Naive thymus-derived CD4-positive, alpha-beta T cell (primary cell): ENCODE results near the gene TRPM4. TPM values are rescaled to one million over a fixed set of nuclear protein-coding genes. Genes with fewer than 3 reads are reported as not detected.
"Not testable (repeated sequence)": the region's sequence is repeated elsewhere in the genome, so short reads cannot be mapped to it uniquely, and the experiment has no call there.

Experiments
- ATAC-seq: fragments of 150-1000 bp; cut with Tn5 transposase; 2 replicates; pipeline ENCODE4 v1.10.0; 2021; ENCODE audit warnings: mild to moderate bottlenecking, moderate library complexity
- CTCF ChIA-PET: fragments of 350-600 bp; sonication (Branson Sonifier 250); formaldehyde crosslinking; loops from one replicate; lab custom pipeline; 2021; ENCODE audit warnings: antibody characterized with exemption; lab: Charles Lee
- POLR2A ChIA-PET: fragments of 350-600 bp; sonication (Branson Sonifier 250); formaldehyde crosslinking; loops from one replicate; lab custom pipeline; 2021; ENCODE audit warnings: antibody characterized with exemption, inconsistent platforms; lab: Charles Lee
- DNase-seq, 9 donors: peaks; one replicate each; pipeline versions ENCODE4 v3.0.0 to v3.0.0-alpha.2; 2020 to 2022; ENCODE audit warnings: mixed read lengths in 1 of 9
- H3K27ac ChIP-seq: one replicate; pipeline ENCODE4 v1.7.0; 2013; ENCODE audit warnings: mild to moderate bottlenecking, low read depth, low read length, moderate library complexity
- H3K27me3 ChIP-seq, 2 donors: one replicate each; pipeline ENCODE4 v1.7.0; 2013; ENCODE audit warnings: low read length in 2 of 2, mild to moderate bottlenecking in 2 of 2, moderate library complexity in 2 of 2; ENCODE audit not compliant: control insufficient read depth in 2 of 2, insufficient read depth in 2 of 2
- H3K36me3 ChIP-seq, 3 experiments: 1 replicate in 2 of 3; 2 replicates in 1 of 3; pipeline ENCODE4 v1.7.0; 2013; ENCODE audit warnings: low read length in 3 of 3, mild to moderate bottlenecking in 3 of 3, moderate library complexity in 1 of 3; ENCODE audit not compliant: insufficient read depth in 3 of 3, control insufficient read depth in 2 of 3
- H3K4me1 ChIP-seq, 2 donors: one replicate each; pipeline ENCODE4 v1.7.0; 2013; ENCODE audit warnings: low read length in 2 of 2, mild to moderate bottlenecking in 2 of 2, moderate library complexity in 1 of 2; ENCODE audit not compliant: control insufficient read depth in 2 of 2, insufficient read depth in 2 of 2
- H3K4me3 ChIP-seq: 2 replicates; pipeline ENCODE4 v1.7.0; 2013; ENCODE audit warnings: mild to moderate bottlenecking, low read length
- H3K9me3 ChIP-seq, 3 experiments: 1 replicate in 2 of 3; 2 replicates in 1 of 3; pipeline ENCODE4 v1.7.0; 2013; ENCODE audit warnings: low read length in 3 of 3; ENCODE audit not compliant: control insufficient read depth in 2 of 3
- H3K27ac Mint-ChIP-seq, 9 donors: one replicate each; pipeline ENCODE4 v1.8.0; 2020 to 2022; ENCODE audit warnings: mixed read lengths in 9 of 9, mild to moderate bottlenecking in 8 of 9, moderate library complexity in 5 of 9, inconsistent platforms in 2 of 9
- H3K27me3 Mint-ChIP-seq, 5 donors: one replicate each; pipeline ENCODE4 v1.8.0; 2021 to 2022; ENCODE audit warnings: mixed read lengths in 5 of 5, mild to moderate bottlenecking in 1 of 5
- H3K36me3 Mint-ChIP-seq, 5 donors: one replicate each; pipeline ENCODE4 v1.8.0; 2020 to 2022; ENCODE audit warnings: mixed read lengths in 5 of 5, mild to moderate bottlenecking in 3 of 5, inconsistent platforms in 1 of 5
- H3K4me1 Mint-ChIP-seq, 7 donors: one replicate each; pipeline ENCODE4 v1.8.0; 2020 to 2022; ENCODE audit warnings: mixed read lengths in 7 of 7, mild to moderate bottlenecking in 3 of 7, inconsistent platforms in 1 of 7
- H3K4me3 Mint-ChIP-seq, 10 donors: one replicate each; pipeline ENCODE4 v1.8.0; 2020 to 2022; ENCODE audit warnings: mild to moderate bottlenecking in 10 of 10, mixed read lengths in 10 of 10, moderate library complexity in 6 of 10, inconsistent platforms in 2 of 10
- H3K9me3 Mint-ChIP-seq, 11 donors: one replicate each; pipeline ENCODE4 v1.8.0; 2020 to 2022; ENCODE audit warnings: mixed read lengths in 11 of 11, mild to moderate bottlenecking in 4 of 11, inconsistent platforms in 1 of 11, moderate library complexity in 1 of 11
- intact Hi-C, 2 donors: fragments of 100-400 bp; cut with micrococcal nuclease; formaldehyde crosslinking; loops; one replicate each; pipeline ENCODE4 v1.15.1; 2023
- polyA plus RNA-seq, 2 donors: library from polyadenylated mRNA; unstranded; fragments of 300-500 nt; fragmentation: Illumina TruSeq; gene quantifications; one replicate each; pipeline ENCODE4 v1.2.3, GENCODE V29; 2021
- total RNA-seq, 6 experiments: library from RNA in 5 of 6; stranded (reverse) in 5 of 6; gene quantifications; 1 replicate in 5 of 6; 2 replicates in 1 of 6; pipeline ENCODE4 v1.2.3 and lab custom pipeline; 2021 to 2026

Gene TRPM4
- total and polyA plus RNA-seq, 7 experiments from 2014 or later = 0.13 to 3.2 (median 0.85) TPM; not detected in 2

DNA sequence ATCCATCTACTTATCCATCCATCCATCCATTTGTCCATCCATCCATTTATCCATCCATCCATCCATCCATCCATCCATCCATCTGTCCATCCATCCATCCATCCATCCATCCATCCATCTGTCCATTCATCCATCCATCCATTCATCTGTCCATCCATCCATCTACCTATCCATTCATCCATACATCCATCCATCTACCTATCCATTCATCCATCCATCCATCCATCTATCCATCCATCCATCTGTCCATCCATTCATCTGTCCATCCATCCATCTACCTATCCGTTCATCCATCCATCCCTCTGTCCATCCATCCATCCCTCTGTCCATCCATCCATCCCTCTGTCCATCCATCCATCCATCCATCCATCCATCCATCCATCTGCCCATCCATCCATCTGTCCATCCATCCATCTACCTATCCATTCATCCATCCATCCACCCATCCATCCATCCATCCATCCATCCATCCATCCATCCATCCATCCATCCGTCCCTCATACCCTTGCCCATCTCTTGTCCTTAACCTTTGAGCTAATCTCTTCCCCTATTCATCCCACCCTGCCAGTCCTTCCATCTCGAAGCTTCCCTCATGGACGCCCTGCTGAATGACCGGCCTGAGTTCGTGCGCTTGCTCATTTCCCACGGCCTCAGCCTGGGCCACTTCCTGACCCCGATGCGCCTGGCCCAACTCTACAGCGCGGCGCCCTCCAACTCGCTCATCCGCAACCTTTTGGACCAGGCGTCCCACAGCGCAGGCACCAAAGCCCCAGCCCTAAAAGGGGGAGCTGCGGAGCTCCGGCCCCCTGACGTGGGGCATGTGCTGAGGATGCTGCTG, 24.6 kb downstream of the TRPM4 start:
- POLR2A ChIA-PET, H3K4me1 ChIP-seq, H3K9me3 ChIP-seq, H3K4me3 Mint-ChIP-seq, H3K4me3 ChIP-seq, H3K36me3 Mint-ChIP-seq, H3K4me1 Mint-ChIP-seq, H3K27ac Mint-ChIP-seq, H3K36me3 ChIP-seq, ATAC-seq, H3K27me3 Mint-ChIP-seq, H3K27ac ChIP-seq, CTCF ChIA-PET, DNase-seq, intact Hi-C loops, H3K27me3 ChIP-seq: not testable (repeated sequence)
- peaks cover 0 to 33% (median 11%) of the 10 kb centered on the region in 11 donors for H3K9me3 Mint-ChIP-seq

DNA sequence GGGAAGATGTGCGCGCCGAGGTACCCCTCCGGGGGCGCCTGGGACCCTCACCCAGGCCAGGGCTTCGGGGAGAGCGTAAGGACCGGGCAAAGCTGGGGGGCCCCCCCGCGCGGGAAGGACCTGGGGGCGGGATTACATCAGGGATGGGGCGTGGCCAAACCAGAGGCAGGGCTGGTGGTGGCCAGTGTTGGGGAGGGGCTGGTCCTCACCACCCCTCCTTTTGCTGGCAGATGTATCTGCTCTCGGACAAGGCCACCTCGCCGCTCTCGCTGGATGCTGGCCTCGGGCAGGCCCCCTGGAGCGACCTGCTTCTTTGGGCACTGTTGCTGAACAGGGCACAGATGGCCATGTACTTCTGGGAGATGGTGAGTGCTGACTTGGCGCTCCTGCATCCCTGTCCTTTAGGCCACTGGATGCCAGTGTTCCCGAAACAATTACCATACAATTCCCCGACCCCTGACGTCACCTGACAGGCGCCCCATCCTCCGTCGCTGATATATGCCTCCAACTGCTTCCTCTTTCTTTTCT, 25.3 kb downstream of the TRPM4 start:
- ATAC-seq (no peak), DNase-seq (no peak)
- H3K27me3 Mint-ChIP-seq = no peaks in the 10 kb centered on the region
- ChIA-PET CTCF (no interaction called here), POLR2A (no interaction called here)
- H3K36me3 ChIP-seq = no peaks in the 10 kb centered on the region
- intact Hi-C loops = no loop called here
- peaks cover 0 to 3% (median 0%) of the 10 kb centered on the region in 3 experiments for H3K9me3 ChIP-seq
- H3K27me3 ChIP-seq = no peaks in the 10 kb centered on the region
- no peak overlapping the region for H3K4me3 ChIP-seq
- no peak overlapping the region for H3K4me3 Mint-ChIP-seq
- H3K27ac ChIP-seq = no peak overlapping the region
- H3K36me3 Mint-ChIP-seq = peaks cover 0 to 5% (median 4%) of the 10 kb centered on the region in 5 donors
- H3K27ac Mint-ChIP-seq = no peak overlapping the region
- H3K4me1 Mint-ChIP-seq = peaks cover 0 to 2% (median 0%) of the 10 kb centered on the region in 7 donors
- no peaks in the 10 kb centered on the region for H3K4me1 ChIP-seq
- peaks cover 0 to 33% (median 11%) of the 10 kb centered on the region in 11 donors for H3K9me3 Mint-ChIP-seq

GRCh38 chr19:49186108-49186507, 28.5 kb downstream of the TRPM4 start:
- H3K9me3 ChIP-seq = peaks cover 0 to 3% (median 0%) of the 10 kb centered on the region in 3 experiments
- H3K27me3 ChIP-seq = no peaks in the 10 kb centered on the region
- H3K4me1 ChIP-seq = peaks cover 3 to 4% of the 10 kb centered on the region in 2 donors
- ATAC-seq (no peak), DNase-seq (no peak)
- no peaks in the 10 kb centered on the region for H3K36me3 ChIP-seq
- peaks cover 0 to 33% (median 11%) of the 10 kb centered on the region in 11 donors for H3K9me3 Mint-ChIP-seq
- H3K36me3 Mint-ChIP-seq = peaks cover 0 to 5% (median 4%) of the 10 kb centered on the region in 5 donors
- ChIA-PET CTCF (no interaction called here), POLR2A (no interaction called here)
- intact Hi-C loops = no loop called here
- no peak overlapping the region for H3K4me3 Mint-ChIP-seq
- peaks cover 7 to 17% (median 11%) of the 10 kb centered on the region in 7 donors for H3K4me1 Mint-ChIP-seq
- no peak overlapping the region for H3K4me3 ChIP-seq
- no peak overlapping the region for H3K27ac ChIP-seq
- no peaks in the 10 kb centered on the region for H3K27me3 Mint-ChIP-seq
- H3K27ac Mint-ChIP-seq = no peak overlapping the region

GRCh38 chr19:49188626-49189200, 31.1 kb downstream of the TRPM4 start:
- ATAC-seq (no peak), DNase-seq (no peak)
- H3K27me3 Mint-ChIP-seq = peaks cover 0 to 4% (median 0%) of the 10 kb centered on the region in 5 donors
- no peak overlapping the region for H3K4me3 Mint-ChIP-seq
- H3K36me3 Mint-ChIP-seq = peaks cover 0 to 5% (median 4%) of the 10 kb centered on the region in 5 donors
- no peak overlapping the region for H3K27ac ChIP-seq
- H3K4me1 ChIP-seq = peaks cover 3 to 4% of the 10 kb centered on the region in 2 donors
- POLR2A ChIA-PET = interaction anchor here (0.6 kb wide), 1 partner anchor 370 kb away, joined by 5 read pairs; no protein-coding TSS in a partner anchor
- H3K9me3 Mint-ChIP-seq = peaks cover 0 to 27% (median 5%) of the 10 kb centered on the region in 11 donors
- peak overlapping the region in 1 of 9 donors; percentile 65 for H3K27ac Mint-ChIP-seq
- H3K9me3 ChIP-seq = peaks cover 0 to 3% (median 0%) of the 10 kb centered on the region in 3 experiments
- H3K4me1 Mint-ChIP-seq = peaks cover 7 to 17% (median 11%) of the 10 kb centered on the region in 7 donors
- intact Hi-C loops = no loop called here
- no peaks in the 10 kb centered on the region for H3K27me3 ChIP-seq
- no peak overlapping the region for H3K4me3 ChIP-seq
- H3K36me3 ChIP-seq = no peaks in the 10 kb centered on the region
- CTCF ChIA-PET = interaction anchor here (1.0 kb wide), 1 partner anchor 10 kb away, joined by 3 read pairs; no protein-coding TSS in a partner anchor

DNA sequence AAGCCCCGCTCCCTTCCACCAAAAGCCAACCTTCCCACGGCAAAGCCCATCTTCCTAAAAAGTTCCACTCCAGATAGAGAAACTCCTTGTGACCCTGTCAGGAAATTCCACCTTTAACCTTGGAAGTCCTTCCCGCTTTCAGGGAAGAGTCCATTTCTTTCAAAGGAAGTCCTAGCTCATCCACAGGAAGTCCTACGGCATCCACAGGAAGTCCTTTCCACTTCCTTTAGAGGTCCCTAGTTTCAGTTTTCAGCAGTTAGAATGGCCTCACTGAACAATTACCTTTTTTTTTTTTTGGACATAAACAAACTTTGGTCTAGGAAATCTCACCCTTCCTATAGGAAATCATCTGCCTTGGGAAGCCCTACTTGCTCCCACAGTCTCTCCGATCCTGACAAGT, 31.7 kb downstream of the TRPM4 start:
- no peak overlapping the region for H3K27ac ChIP-seq
- no peaks in the 10 kb centered on the region for H3K36me3 ChIP-seq
- POLR2A ChIA-PET = interaction anchor here (0.6 kb wide), 1 partner anchor 370 kb away, joined by 5 read pairs; no protein-coding TSS in a partner anchor
- peaks cover 7 to 17% (median 11%) of the 10 kb centered on the region in 7 donors for H3K4me1 Mint-ChIP-seq
- H3K9me3 ChIP-seq = peaks cover 0 to 3% (median 0%) of the 10 kb centered on the region in 3 experiments
- peaks cover 0 to under 1% (median 0%) of the 10 kb centered on the region in 5 donors for H3K36me3 Mint-ChIP-seq
- H3K4me3 Mint-ChIP-seq = no peak overlapping the region
- no peak for DNase-seq
- no peak overlapping the region for H3K27ac Mint-ChIP-seq
- peaks cover 0 to 21% (median under 1%) of the 10 kb centered on the region in 11 donors for H3K9me3 Mint-ChIP-seq
- intact Hi-C loops = no loop called here
- CTCF ChIA-PET = interaction anchor here (1.0 kb wide), 1 partner anchor 10 kb away, joined by 3 read pairs; no protein-coding TSS in a partner anchor
- H3K27me3 Mint-ChIP-seq = peaks cover 0 to 9% (median 0%) of the 10 kb centered on the region in 5 donors
- no peaks in the 10 kb centered on the region for H3K27me3 ChIP-seq
- no peak for ATAC-seq
- H3K4me1 ChIP-seq = peaks cover 3 to 4% of the 10 kb centered on the region in 2 donors
- no peak overlapping the region for H3K4me3 ChIP-seq

- DNase-seq = no peak
- H3K36me3 Mint-ChIP-seq = no peaks in the 10 kb centered on the region
- intact Hi-C loops = no loop called here
- POLR2A ChIA-PET = no interaction called here
- no peak for ATAC-seq
- no peak overlapping the region for H3K27ac Mint-ChIP-seq
- peaks cover 7 to 17% (median 11%) of the 10 kb centered on the region in 7 donors for H3K4me1 Mint-ChIP-seq
- Histone ChIP-seq H3K27me3 (no peaks in the 10 kb centered on the region), H3K4me3 (no peak overlapping the region), H3K4me1 (peaks cover 3 to 4% of the 10 kb centered on the region in 2 donors), H3K36me3 (no peaks in the 10 kb centered on the region), H3K27ac (no peak overlapping the region), H3K9me3 (no peaks in the 10 kb centered on the region)
- H3K9me3 Mint-ChIP-seq = peaks cover 0 to 6% (median 0%) of the 10 kb centered on the region in 11 donors
- CTCF ChIA-PET = no interaction called here
- peaks cover 0 to 9% (median 0%) of the 10 kb centered on the region in 5 donors for H3K27me3 Mint-ChIP-seq
- no peak overlapping the region for H3K4me3 Mint-ChIP-seq
These were observed 33.2 kb downstream of the TRPM4 start for GRCh38 chr19:49190781-49191180.
